Activated T-helper 1 cell treated with Interleukin-2 at 50 U/mL for 16 hours (primary cell): ENCODE results near the gene TSPY4.
"Not testable (repeated sequence)": the region's sequence is repeated elsewhere in the genome, so short reads cannot be mapped to it uniquely, and the experiment has no call there.

Experiments used
- DNase-seq: peaks from one replicate; pipeline ENCODE4 v3.0.0-alpha.2; 2020; ENCODE audit warnings: low read depth

Gene TSPY4, protein sequence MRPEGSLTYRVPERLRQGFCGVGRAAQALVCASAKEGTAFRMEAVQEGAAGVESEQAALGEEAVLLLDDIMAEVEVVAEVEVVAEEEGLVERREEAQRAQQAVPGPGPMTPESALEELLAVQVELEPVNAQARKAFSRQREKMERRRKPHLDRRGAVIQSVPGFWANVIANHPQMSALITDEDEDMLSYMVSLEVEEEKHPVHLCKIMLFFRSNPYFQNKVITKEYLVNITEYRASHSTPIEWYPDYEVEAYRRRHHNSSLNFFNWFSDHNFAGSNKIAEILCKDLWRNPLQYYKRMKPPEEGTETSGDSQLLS

DNA sequence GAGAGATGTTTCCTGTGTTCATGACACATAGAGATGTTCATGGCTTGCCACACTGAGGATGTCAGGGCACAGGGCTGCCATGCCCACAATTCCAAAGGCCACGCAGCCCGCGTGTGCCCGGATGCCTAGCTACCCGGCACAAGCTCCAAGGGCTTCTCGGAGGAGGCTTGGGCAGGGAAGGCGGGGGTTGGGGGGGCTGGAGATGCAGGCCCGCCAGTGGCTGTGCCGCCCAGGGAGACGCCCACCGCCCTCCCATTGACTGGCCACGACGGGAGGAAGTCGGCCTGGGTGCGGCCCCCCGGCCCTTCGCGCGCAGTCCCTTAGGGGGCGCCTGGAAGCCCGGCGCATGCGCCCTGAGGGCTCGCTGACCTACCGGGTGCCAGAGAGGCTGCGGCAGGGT is at the start of gene TSPY4:
Gene TSPY4, plus strand, starts transcription at position 301 of the 400 bp plus-strand sequence. Its CDS starts 46 bp downstream, at position 347.
- not testable (repeated sequence) for DNase-seq

DNA sequence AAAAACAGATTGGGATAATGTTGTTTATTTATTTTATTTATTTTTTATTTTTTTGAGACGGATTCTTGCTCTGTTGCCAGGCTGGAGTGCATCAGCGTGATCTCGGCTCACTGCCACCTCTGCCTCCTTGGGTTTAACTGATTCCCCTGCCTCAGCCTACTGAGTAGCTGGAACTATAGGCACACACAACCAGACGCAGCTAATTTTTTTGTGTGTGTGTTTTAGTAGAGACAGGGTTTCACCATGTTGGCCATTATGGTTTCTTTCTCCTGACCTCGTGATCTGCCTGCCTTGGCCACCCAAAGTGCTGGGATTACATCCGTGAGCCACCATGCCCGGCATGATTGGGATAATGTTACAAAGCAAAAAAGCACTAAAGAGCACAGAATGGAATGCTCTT is 16.3 kb upstream of the TSPY4 start:
- no peak for DNase-seq

DNA sequence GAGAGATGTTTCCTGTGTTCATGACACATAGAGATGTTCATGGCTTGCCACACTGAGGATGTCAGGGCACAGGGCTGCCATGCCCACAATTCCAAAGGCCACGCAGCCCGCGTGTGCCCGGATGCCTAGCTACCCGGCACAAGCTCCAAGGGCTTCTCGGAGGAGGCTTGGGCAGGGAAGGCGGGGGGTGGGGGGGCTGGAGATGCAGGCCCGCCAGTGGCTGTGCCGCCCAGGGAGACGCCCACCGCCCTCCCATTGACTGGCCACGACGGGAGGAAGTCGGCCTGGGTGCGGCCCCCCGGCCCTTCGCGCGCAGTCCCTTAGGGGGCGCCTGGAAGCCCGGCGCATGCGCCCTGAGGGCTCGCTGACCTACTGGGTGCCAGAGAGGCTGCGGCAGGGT is 20.2 kb downstream of the TSPY4 start, which contains the start of gene TSPY8:
Gene TSPY8, plus strand, starts transcription at position 301 of the 400 bp plus-strand sequence. Its CDS starts 46 bp downstream, at position 347.
- not testable (repeated sequence) for DNase-seq
